GM11168 (cell line): ENCODE results near the gene TOP1.

ENCODE experiments used
- in situ Hi-C: fragments of 300-500 bp; cut with MboI; formaldehyde crosslinking; loops from one replicate; pipeline ENCODE4 v1.12.0; 2022; ENCODE audit warnings: low sequenced_read_pairs; ENCODE audit not compliant: unreplicated experiment

Gene TOP1

DNA sequence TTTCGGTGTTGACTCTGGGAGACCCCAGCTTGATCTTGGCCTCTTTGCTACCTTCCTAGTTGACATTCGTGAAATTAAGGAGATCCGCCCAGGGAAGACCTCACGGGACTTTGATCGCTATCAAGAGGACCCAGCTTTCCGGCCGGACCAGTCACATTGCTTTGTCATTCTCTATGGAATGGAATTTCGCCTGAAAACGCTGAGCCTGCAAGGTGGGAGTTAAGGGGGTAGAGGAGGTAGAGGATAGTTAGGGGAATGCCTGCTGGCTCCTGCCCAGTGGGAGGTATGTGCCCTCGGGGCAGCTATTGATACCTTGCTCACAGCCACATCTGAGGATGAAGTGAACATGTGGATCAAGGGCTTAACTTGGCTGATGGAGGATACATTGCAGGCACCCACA is 130.9 kb downstream of the TOP1 start:
- in situ Hi-C loops = no loop called here

- in situ Hi-C loops = no loop called here
Observed at GRCh38 chr20:41160686-41161085, 132.1 kb downstream of the TOP1 start.

GRCh38 chr20:41161886-41162285 is 133.3 kb downstream of the TOP1 start:
- in situ Hi-C loops = no loop called here

GRCh38 chr20:41162396-41162795 is 133.8 kb downstream of the TOP1 start:
- in situ Hi-C loops = no loop called here

- in situ Hi-C loops = no loop called here
Observed at GRCh38 chr20:41163821-41164220, 135.2 kb downstream of the TOP1 start.

DNA sequence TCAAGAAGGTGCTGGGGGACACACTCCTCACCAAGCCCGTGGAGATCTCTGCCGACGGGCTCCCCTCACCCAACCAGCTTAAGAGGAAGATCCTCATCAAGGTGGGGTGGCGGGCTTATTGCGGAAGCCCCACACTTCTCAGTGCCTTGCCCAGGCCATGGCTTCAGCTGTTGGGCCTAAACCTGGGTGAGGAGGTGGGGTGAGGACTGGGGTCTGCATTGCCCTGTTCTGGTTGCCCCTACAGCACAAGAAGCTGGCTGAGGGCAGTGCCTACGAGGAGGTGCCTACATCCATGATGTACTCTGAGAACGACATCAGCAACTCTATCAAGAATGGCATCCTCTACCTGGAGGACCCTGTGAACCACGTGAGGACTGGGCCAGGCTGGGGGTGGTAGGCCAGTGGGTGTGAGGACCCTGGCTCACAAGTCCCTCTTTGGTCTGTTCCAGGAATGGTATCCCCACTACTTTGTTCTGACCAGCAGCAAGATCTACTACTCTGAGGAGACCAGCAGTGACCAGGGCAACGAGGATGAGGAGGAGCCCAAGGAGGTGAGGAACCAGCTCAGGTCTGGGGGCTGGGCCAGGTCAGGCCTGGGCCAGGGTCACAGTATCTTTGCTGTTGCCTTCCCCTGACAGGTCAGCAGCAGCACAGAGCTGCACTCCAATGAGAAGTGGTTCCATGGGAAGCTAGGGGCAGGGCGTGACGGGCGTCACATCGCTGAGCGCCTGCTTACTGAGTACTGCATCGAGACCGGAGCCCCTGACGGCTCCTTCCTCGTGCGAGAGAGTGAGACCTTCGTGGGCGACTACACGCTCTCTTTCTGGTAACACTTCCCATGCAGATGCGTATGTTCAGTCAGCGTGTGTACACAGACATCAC is 136.6 kb downstream of the TOP1 start:
- in situ Hi-C loops = no loop called here

DNA sequence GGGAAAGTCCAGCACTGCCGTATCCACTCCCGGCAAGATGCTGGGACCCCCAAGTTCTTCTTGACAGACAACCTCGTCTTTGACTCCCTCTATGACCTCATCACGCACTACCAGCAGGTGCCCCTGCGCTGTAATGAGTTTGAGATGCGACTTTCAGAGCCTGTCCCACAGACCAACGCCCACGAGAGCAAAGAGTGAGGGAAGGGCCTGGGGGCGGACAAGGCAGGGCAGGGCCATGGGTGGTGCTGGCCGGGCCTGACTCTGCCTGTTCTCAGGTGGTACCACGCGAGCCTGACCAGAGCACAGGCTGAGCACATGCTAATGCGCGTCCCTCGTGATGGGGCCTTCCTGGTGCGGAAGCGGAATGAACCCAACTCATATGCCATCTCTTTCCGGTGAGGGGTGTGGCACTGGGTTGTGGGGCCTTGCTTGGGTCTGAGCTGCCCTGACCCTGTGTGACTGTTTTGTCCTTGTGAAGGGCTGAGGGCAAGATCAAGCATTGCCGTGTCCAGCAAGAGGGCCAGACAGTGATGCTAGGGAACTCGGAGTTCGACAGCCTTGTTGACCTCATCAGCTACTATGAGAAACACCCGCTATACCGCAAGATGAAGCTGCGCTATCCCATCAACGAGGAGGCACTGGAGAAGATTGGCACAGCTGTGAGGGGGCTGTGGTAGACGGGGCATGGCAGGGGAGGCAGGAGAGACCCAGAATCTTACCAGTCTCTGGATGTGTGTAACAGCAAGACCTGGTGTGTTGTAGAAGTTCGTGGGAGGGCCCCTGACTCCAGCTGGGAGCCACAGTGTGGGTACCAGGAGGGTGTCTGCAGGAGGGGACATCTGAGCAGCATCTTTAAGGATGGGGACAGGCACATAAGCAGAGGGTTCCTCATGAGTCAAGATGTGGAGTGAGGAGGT is 137.8 kb downstream of the TOP1 start:
- in situ Hi-C loops = no loop called here

- in situ Hi-C loops = no loop called here
Observed at GRCh38 chr20:41167118-41167470, 138.5 kb downstream of the TOP1 start.

GRCh38 chr20:41167481-41168253 is 139.0 kb downstream of the TOP1 start:
- in situ Hi-C loops = no loop called here

GRCh38 chr20:41168281-41169161 is 139.9 kb downstream of the TOP1 start:
- in situ Hi-C loops = no loop called here

DNA sequence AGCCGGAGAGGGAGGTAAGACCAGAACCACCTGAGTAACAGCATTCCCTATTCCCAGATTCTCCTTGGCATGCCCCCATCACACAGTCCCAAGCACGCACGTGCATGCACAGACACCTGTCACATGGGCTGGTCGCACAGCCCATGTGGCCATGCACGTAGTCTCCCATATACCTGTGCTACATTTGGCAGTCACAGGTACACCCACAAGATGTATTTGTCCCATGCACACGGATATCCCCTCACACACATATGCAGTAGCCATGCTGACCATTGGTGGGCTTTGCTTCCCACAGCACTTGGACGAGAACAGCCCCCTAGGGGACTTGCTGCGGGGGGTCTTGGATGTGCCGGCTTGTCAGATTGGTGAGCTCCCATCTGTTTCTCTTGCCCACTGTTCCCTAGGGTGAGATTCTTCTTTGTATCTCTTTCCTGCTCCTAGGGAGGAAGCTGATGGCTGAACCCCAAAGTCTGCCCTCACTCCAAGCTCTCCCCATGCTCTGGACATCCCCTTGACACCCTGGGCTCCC is 140.6 kb downstream of the TOP1 start:
- in situ Hi-C loops = no loop called here

DNA sequence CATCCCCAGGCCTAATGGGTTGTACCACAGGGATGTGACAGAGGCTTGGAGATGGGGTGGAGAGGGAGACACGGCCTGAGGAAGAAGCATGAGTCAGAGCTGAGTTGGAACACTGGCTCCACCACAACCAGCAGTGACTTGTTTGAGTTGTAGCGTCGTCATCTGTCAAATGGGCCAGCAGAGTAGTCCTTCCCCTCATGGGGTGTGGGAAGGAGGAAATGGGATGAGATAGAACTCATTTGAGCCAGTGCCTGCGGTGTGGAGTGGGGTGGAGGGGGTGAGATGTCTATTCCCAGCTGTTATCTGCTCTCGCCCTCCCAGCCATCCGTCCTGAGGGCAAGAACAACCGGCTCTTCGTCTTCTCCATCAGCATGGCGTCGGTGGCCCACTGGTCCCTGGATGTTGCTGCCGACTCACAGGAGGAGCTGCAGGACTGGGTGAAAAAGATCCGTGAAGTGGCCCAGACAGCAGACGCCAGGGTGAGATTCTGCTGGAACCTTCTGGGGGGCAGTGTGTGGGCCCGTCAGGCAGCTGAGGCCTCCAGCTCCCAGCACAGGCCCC is 141.2 kb downstream of the TOP1 start:
- in situ Hi-C loops = loop anchor here (5.0 kb wide), 1 partner anchor 172 kb away; the partner anchor contains the start of gene LPIN3

DNA sequence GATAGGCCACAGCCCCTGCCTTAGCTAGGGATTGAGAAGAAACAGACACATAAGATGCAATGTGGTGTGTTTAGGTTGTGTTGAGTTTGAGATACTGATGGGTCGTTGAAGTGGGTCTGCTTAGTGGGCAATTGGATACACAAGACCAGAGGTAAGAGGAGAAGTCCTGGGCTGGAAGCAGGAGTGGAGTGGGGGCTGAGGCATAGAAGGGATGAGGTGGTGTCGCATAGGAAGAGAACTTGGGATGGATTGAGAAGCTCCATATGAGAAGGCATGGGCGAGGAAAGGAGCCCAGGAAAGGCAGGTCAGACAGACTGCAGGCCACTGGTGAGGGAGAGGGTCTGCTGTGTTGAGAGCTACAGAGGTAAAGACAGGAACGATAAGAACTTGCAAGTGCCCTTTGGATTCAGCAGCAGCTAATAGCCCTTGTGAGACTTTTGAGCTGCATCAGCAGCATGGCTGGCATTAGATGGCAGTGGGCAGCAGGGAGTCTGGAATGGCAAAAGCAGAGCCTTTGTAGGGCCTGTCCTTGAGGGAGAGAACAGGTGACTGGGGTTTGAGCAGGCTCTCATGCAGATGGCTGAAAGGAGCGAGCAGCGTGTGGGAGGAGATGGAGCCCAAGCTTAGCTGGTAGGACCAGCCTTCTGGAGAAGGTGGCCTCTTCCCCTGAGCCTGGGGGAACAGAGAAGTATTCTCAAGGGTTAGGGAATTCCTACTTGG is 141.9 kb downstream of the TOP1 start:
- in situ Hi-C loops = loop anchor here (5.0 kb wide), 1 partner anchor 172 kb away; the partner anchor contains the start of gene LPIN3

- in situ Hi-C loops = loop anchor here (5.0 kb wide), 1 partner anchor 170 kb away; the partner anchor contains the start of gene LPIN3
Observed at GRCh38 chr20:41171736-41172295, 143.2 kb downstream of the TOP1 start.

DNA sequence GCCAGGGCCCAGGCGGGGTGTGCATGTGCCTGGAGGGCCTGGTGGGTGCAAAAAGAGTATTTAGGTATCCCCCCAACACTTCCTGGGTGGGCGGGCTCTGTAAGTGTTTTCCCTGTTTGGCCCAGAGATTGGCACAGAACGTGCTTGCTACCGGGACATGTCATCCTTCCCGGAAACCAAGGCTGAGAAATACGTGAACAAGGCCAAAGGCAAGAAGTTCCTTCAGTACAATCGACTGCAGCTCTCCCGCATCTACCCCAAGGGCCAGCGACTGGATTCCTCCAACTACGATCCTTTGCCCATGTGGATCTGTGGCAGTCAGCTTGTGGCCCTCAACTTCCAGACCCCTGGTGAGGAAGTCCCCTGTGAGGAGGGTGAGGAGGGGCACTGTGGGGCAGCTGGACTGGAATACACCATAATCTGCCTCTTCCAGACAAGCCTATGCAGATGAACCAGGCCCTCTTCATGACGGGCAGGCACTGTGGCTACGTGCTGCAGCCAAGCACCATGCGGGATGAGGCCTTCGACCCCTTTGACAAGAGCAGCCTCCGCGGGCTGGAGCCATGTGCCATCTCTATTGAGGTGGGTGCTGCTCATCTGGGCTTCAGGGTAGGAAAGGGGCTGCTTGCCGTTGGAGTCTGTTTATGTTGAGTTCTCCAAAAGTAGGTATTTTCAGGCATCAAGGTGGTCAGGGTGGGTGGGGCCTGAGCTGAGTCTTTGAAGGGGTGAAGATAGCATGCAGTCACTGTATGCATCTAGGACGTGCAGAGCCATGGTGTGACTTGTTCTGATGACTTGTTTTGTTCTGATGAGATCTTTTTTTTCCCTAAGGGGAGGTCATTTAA is 143.9 kb downstream of the TOP1 start:
- in situ Hi-C loops = loop anchor here (5.0 kb wide), 1 partner anchor 170 kb away; the partner anchor contains the start of gene LPIN3

- in situ Hi-C loops = loop anchor here (5.0 kb wide), 1 partner anchor 169 kb away; the partner anchor contains the start of gene LPIN3
Observed at GRCh38 chr20:41173161-41173721, 144.6 kb downstream of the TOP1 start.
